OCI-LY3 (cell line): Measurements from ENCODE around the gene AIG1.

Experiments
- CTCF ChIP-seq: fragments of 200-600, 300-600 bp; sonication (generic); IDR thresholded peaks from 2 replicates; pipeline ENCODE4 v1.5.1; 2014; ENCODE audit warnings: antibody characterized with exemption, low read length, low read depth
- EZH2phosphoT487 ChIP-seq: fragments of 200-600 bp; shearing (Covaris generic); IDR thresholded peaks from 2 replicates; pipeline ENCODE4 v1.6.1; 2018; ENCODE audit warnings: antibody characterized with exemption, mixed run types, low read depth

- TF ChIP-seq CTCF: no peak
- no peak for TF ChIP-seq EZH2phosphoT487
Observed at GRCh38 chr6:143262859-143263258, 202.2 kb downstream of the AIG1 start.
